GM21381 (cell line): ENCODE results near the gene DAPK1.

Experiments
- ATAC-seq: cut with Tn5 transposase; IDR thresholded peaks from one replicate; pipeline ENCODE4 v1.9.1; 2021; ENCODE audit warnings: mild to moderate bottlenecking, moderate library complexity; ENCODE audit not compliant: unreplicated experiment

DAPK1 gene

DNA sequence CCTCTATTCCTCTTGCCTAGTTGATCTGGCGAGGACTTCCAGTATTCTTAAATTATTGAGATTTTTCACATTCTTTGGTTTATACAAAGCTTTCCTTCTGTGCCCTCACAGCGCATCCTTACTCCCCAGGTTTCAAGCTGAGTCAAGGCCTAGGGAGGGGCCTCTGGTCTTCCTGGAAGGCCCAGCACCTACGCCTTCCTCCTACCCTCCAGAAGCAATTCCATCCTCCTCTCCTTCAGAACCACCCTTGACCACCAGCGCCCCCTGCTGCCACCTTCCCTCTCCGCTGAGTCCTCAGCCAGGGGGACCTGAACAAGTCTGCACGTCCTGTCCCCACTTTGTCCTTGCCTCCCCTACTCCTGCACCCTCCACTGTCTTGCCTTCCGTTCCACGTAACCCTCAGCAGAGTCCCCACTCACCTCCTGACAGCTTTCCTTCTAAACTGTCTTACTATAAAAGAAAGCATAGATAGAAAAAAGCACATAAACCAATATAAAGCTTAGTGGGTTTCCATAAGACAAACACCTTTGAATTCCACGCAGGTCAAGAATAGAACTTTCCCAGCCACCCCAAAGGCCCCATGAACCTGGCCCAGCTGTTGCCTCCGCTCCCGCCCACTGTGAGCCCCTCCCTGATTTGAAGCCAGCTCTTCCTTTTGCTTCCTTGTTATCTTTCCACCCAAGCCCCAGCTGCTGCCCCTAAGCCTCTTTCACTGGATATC is 165.3 kb downstream of the DAPK1 start:
- no peak for ATAC-seq

DNA sequence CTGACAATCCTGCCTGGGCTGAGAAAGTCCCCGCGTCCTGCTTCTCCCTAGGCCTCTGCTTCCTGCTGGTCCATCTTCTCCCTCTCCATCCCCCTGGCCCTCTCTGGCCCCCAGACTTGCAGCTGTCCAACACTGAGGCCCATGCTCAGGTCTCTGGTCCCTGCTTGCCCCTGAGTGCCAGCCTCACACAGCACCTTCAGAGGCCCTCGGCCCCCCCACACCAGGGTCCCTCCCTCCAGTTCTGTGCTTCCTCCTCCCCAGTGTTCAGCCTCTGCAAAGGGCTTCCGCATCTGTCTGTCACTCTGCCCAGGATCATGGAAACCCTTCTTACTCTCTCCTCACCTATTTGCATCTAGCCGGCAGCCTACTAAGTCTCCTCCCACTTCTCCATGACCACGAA is 165.9 kb downstream of the DAPK1 start:
- ATAC-seq, result no peak

- ATAC-seq, result no peak
These were observed 166.7 kb downstream of the DAPK1 start for GRCh38 chr9:87664153-87665060.

GRCh38 chr9:87665505-87665904 is 167.8 kb downstream of the DAPK1 start:
- no peak for ATAC-seq

DNA sequence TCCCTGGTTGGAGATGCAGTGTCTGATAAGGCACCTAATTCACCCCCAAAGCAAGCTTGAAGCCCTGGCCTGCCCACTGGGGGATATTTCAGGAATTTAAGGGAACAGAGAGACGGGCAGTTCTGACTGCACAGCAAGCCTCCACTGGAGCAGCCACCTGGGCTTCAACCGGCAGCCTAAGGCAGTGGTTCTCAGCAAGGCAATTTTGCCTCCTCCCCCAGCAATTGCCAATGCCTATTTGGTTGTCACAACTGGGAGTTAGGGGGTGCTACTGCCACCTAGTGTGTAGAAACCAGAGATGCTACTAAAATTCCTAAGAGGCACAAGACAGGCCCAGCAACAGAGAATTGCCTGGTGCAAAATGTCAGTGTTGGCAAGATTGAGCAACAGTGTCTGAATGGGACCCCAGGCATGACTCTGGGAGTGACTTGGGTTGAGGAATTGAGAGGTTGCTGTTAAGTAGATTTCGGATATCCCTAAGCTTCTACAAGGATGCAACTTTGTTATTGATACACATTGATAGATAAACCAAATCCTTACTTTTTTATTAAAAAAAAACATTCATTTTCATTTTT is 169.6 kb downstream of the DAPK1 start:
- ATAC-seq, result no peak

DNA sequence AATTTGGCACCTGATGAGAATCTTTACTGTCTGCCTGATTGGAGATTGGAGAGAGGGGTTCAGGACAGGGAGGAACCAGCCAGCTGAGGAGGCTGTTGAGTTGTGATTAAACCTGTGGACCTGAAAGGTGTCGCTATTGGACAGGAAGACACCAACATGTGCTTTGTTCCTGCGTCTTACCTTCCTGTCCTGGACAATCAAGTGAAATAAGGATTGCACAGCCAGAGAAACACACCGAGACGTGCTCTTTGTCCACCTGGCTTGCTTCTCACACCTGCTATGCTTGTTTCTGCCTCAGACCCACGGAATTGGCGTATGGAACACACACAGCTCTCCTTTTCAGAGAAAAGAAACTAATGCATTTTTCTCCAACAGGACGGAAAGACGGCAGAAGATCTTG is 170.6 kb downstream of the DAPK1 start:
- ATAC-seq, result no peak

DNA sequence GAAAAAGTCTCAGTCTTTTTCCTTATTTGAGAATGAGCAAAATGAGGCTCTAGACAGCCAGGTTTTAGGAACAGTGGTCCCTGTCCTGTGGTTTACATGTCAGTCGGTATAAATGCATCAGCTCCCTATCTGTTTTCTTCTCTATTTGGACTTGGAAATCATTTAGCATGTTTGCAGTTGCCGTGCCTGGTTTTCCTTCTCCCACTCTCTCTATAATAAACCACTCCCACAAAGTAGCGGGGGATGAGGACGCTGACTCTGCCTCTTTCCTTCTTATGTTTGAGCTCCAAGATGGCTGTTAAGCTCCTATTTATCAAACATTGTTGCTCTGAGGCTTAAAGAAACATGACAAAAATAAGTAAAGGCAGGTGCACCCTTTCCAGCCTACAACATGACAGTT is 171.1 kb downstream of the DAPK1 start:
- ATAC-seq, result no peak

DNA sequence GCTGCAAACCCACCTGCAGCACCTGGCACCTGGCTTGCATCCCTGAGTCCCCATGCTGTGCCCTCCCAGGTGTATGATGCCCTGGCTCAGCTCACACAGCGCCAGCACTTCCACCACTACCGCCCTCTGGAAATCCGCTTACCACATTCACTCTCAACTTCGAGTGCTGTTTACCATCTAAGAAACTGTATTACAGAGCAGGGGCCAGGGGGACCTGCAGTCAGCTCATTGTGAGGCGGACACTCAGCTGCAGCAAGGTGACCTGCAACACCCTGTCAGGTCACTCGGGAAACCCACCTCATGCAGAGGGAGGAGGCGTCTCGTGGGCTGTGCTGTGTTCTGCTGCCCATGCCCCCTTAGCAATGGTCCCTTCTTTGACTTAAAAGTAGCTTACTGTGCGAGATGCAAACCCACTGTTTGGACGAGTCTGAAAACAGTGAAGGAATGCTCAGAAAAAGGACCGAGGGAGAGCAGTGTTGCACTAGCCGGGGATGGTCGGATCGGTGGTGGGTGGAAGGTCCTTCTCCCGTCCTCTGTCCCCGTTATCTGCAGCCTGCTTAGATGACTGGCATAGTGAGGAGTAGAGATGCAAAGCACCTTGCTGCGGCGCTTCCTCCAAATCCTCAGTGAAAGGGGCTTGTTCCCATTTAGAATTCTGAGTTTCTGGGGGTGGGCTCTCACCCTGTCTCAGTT is 173.1 kb downstream of the DAPK1 start:
- ATAC-seq, result no peak

GRCh38 chr9:87671478-87671877 is 173.8 kb downstream of the DAPK1 start:
- no peak for ATAC-seq

DNA sequence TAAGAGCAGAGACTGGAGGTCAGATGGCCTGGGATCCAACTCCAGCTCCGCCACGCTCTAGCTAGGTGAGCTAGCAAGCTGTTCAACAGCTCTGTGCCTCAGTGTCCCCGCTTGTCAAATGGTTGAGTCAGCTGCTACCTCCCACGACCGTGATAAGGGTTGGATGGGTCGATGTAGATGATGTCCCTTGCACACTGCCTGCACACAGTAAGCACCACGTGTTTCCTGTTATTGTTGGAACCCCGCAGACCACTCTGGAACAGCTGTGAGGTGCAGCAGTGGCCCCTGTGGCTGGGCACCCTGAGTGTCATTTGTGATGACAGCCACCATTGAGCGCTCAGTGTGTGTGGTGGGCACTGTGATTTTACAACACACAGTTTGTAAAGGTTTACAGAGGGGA is 174.3 kb downstream of the DAPK1 start:
- ATAC-seq, result no peak

GRCh38 chr9:87672586-87672985 is 174.9 kb downstream of the DAPK1 start:
- ATAC-seq, result no peak

GRCh38 chr9:87673446-87674120 is 175.9 kb downstream of the DAPK1 start:
- no peak for ATAC-seq

DNA sequence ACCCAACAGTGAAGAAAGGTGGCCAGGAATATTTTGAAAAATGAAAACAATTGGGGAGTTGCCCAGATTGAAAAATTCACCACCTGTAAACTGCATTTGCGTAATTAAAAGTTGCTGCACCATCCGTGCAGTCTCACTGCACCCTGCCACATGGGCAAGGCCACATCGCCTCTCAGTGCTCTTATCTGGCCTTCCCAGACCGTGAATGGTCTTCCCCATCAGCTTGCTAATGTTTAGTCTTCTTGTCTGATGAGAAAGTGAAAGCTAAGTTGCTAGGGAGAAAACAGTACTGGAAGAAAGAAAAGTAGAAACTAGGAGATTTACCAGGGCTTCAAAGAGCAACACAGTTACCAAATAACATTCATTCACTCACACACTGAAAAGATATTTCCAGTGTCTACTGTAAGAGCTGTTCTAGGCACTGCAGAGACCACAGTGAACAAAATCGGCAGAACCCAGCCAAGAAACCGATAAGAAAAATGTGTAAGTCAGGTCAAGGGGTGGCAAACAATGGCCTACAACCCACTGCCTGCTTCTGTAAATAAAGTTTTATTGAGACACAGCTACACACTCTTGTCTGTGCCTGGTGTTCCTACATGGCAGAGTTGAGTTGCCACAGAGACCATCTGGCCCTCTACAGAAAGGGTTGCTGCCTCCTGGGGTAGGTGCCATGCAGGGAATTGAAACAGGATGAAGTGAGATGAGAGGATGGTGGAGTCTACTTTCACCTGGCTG is 177.1 kb downstream of the DAPK1 start:
- no peak for ATAC-seq

GRCh38 chr9:87675906-87676515 is 178.3 kb downstream of the DAPK1 start:
- ATAC-seq, result no peak

DNA sequence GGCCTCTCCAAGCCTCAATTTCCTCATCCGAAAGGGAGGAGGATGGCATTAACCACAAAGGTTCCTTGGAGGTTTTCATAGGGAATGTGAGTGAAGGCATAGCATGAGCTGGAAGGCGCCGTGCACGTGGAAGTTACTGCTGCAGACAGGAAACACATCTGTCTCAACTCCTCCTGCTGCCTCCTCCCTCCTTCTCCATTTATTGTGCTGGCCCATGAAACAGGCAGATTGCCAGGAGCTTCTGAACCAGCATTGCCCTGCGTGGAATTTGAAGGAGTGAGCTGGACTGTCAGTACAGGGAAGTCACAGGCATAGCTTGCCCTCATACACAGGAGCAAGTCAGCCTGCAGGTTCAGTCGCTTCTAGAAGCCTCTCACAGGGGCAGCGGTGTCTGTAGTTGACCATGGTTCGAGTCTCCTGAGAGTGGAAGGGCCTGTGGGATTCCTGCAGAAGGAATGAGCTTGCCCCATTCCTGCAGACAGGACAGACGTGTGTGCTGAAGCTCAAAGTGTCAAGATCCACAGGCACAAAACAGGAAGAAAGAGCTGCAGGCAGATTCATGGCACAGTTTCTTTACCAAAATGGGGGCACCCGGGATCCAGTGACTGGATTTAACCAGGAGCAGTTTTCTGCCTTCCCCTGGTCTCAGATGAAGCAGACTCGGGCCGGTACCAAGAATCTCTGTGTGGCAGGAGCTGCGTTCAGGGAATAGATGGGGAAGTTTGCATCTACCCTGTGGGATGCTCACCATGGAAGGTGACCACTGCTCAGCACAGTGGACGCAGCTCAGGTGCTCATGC is 179.5 kb downstream of the DAPK1 start:
- ATAC-seq, result no peak

- no peak for ATAC-seq
These were observed 180.3 kb downstream of the DAPK1 start for GRCh38 chr9:87677776-87678587.

GRCh38 chr9:87678650-87679355 is 181.1 kb downstream of the DAPK1 start:
- ATAC-seq, result no peak
